ENCODE measurements around the gene SACM1L. TPM values are rescaled to one million over a fixed set of nuclear protein-coding genes. Genes with fewer than 3 reads are reported as not detected.

SACM1L gene
- total RNA-seq, 1 experiment from 2014 or later, result 25.2 TPM

- no peaks in the 10 kb centered on the region for H3K27me3 ChIP-seq (replicated peaks)
- peak; percentile 64 to 90 for DNase-seq (ENCODE audit: low read depth in 1 of 2, low spot score in 2 of 2)
- H3K36me3 ChIP-seq, result peaks cover 3% of the 10 kb centered on the region; the same call in 1 of the 2 replicates
- no peak overlapping the region for H3K4me3 ChIP-seq
- H3K27ac ChIP-seq, result peak overlapping the region; percentile 19; the same call in 1 of the 2 replicates
- H3K9me3 ChIP-seq (replicated peaks), result no peaks in the 10 kb centered on the region
- H3K4me1 ChIP-seq (replicated peaks), result peaks cover 22% of the 10 kb centered on the region
These were observed 32.4 kb upstream of the SACM1L start for GRCh38 chr3:45656575-45657363.

DNA sequence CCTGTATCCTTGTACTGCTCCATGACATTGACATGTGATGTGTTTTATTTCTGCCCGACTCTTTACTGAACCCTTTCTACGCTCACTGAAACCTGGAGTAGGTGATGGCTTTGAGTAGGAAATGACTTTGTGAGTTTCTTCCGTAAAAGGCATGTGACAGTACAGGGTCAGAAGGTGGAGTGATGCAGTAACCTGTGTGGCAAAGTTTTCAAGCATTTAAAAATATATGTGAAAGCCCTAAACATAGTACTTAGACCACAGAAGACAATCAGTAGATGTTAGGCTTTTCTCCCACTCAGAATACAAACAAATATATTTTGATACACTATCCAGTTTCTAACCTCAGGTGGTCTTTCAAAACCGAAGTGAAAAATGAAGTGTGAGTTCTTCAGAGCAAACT is 31.3 kb upstream of the SACM1L start:
- Histone ChIP-seq H3K4me1 (replicated peaks) (peaks cover 22% of the 10 kb centered on the region), H3K27me3 (replicated peaks) (no peaks in the 10 kb centered on the region), H3K36me3 (peaks cover 3% of the 10 kb centered on the region; the same call in 1 of the 2 replicates), H3K4me3 (no peak overlapping the region), H3K27ac (no peak overlapping the region), H3K9me3 (replicated peaks) (no peaks in the 10 kb centered on the region)
- no peak for DNase-seq (ENCODE audit: low read depth in 1 of 2, low spot score in 2 of 2)

DNA sequence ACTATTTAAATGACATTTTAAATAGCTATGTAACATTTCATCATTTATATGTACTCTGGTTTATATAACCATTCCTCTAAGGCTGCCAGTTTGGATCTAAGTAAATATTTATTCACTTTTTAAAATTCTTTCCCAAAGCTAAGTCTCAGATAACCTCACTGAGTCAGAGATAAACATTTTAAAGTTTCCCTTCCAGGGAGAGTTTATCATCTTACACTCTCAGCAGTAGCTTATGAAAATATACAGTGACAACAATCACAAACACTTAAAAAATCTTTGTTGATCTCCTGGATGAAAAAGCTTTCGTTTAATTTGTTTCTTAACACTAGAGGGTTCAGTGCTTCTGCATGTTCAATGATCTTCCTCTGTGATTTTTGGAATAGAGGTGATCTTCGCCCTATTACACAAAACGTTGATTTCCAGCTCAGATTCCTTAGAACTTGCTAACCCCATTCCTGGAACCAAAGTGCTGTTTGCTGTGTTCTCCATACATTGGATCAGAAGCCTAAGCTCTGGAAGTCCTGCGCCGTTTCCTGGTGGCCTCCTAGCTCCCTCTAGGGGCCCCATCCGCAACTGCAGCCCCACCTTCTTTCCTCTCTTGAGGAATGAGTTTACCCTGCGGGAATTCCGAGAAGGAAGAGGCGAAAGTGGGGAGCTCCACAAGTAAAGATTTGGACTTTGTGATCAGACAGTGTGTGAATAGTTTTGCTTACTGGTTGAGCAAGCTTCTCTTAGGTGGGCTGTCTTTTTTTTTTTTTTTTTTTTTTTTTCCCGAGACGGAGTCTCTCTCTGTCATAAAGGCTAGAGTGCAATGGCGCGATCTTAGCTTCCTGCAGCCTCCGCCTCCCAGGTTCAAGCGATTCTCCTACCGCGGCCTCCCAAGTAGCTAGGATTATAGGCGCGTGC is 29.3 kb upstream of the SACM1L start:
- no peak overlapping the region for H3K4me3 ChIP-seq
- peaks cover 22% of the 10 kb centered on the region for H3K4me1 ChIP-seq (replicated peaks)
- H3K36me3 ChIP-seq, result peaks cover 3% of the 10 kb centered on the region; the same call in 1 of the 2 replicates
- H3K27me3 ChIP-seq (replicated peaks), result no peaks in the 10 kb centered on the region
- peak; percentile 78 to 90 for DNase-seq (ENCODE audit: low read depth in 1 of 2, low spot score in 2 of 2)
- H3K9me3 ChIP-seq (replicated peaks), result no peaks in the 10 kb centered on the region
- H3K27ac ChIP-seq, result peak overlapping the region; percentile 35; the same call in 1 of the 2 replicates

DNA sequence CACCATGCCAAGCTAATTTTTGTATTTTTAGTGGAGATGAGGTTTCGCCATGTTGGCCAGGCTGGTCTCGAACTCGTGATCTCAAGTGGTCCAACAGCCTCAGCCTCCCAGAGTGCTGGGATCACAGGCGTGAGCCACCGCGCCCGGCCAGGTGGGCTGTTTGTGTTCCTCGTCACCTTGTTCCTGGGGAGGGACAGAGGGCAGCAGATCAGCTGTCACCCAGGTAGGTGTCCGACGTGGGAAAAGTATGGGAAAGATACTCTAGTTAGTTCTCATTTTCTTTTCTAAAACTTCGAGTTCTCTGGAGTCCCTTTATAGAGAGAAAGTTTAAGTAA is 28.7 kb upstream of the SACM1L start:
- Histone ChIP-seq H3K4me3 (no peak overlapping the region), H3K9me3 (replicated peaks) (no peaks in the 10 kb centered on the region), H3K27me3 (replicated peaks) (no peaks in the 10 kb centered on the region), H3K27ac (no peak overlapping the region), H3K36me3 (peaks cover 3% of the 10 kb centered on the region), H3K4me1 (replicated peaks) (peaks cover 22% of the 10 kb centered on the region)
- no peak for DNase-seq (ENCODE audit: low read depth in 1 of 2, low spot score in 2 of 2)

GRCh38 chr3:45664578-45664977 is 24.6 kb upstream of the SACM1L start:
- Histone ChIP-seq H3K4me3 (no peak overlapping the region), H3K36me3 (peaks cover 28% of the 10 kb centered on the region), H3K27me3 (replicated peaks) (no peaks in the 10 kb centered on the region), H3K27ac (no peak overlapping the region), H3K4me1 (replicated peaks) (peaks cover 40% of the 10 kb centered on the region), H3K9me3 (replicated peaks) (no peaks in the 10 kb centered on the region)
- no peak for DNase-seq (ENCODE audit: low read depth in 1 of 2, low spot score in 2 of 2)

- no peak for DNase-seq (ENCODE audit: low read depth in 1 of 2, low spot score in 2 of 2)
- H3K27me3 ChIP-seq (replicated peaks), result no peaks in the 10 kb centered on the region
- H3K4me1 ChIP-seq (replicated peaks), result peaks cover 36% of the 10 kb centered on the region
- peaks cover 34% of the 10 kb centered on the region for H3K36me3 ChIP-seq
- no peak overlapping the region for H3K4me3 ChIP-seq
- no peaks in the 10 kb centered on the region for H3K9me3 ChIP-seq (replicated peaks)
- H3K27ac ChIP-seq, result no peak overlapping the region
These were observed 24.1 kb upstream of the SACM1L start for GRCh38 chr3:45665101-45665572.

DNA sequence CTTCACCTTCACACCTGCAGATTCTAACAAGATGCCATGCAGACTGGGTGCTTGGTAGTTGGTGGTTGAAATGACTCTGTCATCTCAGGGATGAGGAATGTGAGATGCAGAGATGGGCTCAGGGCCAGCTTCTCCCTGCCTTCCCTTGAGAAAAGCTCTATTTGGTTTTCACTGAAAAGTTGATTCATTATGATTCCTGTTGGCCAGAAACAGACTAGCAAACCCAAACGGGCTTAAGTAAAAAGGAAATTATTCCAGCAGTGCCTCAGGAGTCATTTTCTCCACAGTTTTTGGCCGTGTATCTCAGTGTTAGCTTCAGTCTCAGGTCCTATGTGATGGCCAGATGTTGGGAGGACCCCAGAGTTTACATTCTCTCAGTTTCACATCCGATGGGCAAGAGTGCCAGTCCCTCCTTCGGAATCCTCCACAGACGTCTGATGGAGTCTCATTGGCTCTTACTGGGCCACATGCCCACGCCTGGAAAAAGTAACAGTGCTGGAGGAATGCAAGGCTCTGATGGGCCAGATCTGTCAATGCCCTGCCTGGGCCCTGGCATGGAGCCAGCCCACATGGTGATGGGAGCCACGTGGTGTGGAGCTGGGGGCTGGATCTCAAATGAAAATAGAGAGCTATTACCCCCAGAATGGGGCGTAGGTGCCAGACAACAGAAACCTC is 22.3 kb upstream of the SACM1L start:
- Histone ChIP-seq H3K4me3 (no peak overlapping the region), H3K27me3 (replicated peaks) (no peaks in the 10 kb centered on the region), H3K27ac (no peak overlapping the region), H3K4me1 (replicated peaks) (peaks cover 30% of the 10 kb centered on the region), H3K36me3 (peaks cover 51% of the 10 kb centered on the region), H3K9me3 (replicated peaks) (no peaks in the 10 kb centered on the region)
- no peak for DNase-seq (ENCODE audit: low read depth in 1 of 2, low spot score in 2 of 2)

- no peaks in the 10 kb centered on the region for H3K27me3 ChIP-seq (replicated peaks)
- no peak for DNase-seq (ENCODE audit: low read depth in 1 of 2, low spot score in 2 of 2)
- peaks cover 30% of the 10 kb centered on the region for H3K4me1 ChIP-seq (replicated peaks)
- H3K9me3 ChIP-seq (replicated peaks), result no peaks in the 10 kb centered on the region
- peak overlapping the region; percentile 27; the same call in 1 of the 2 replicates for H3K27ac ChIP-seq
- H3K4me3 ChIP-seq, result no peak overlapping the region
- peaks cover 58% of the 10 kb centered on the region for H3K36me3 ChIP-seq
These were observed 21.6 kb upstream of the SACM1L start for GRCh38 chr3:45667569-45667934.

GRCh38 chr3:45670436-45670835 is 18.8 kb upstream of the SACM1L start:
- Histone ChIP-seq H3K4me1 (replicated peaks) (peaks cover 30% of the 10 kb centered on the region), H3K9me3 (replicated peaks) (no peaks in the 10 kb centered on the region), H3K27ac (no peak overlapping the region), H3K4me3 (no peak overlapping the region), H3K27me3 (replicated peaks) (no peaks in the 10 kb centered on the region), H3K36me3 (peaks cover 70% of the 10 kb centered on the region)
- no peak for DNase-seq (ENCODE audit: low read depth in 1 of 2, low spot score in 2 of 2)

DNA sequence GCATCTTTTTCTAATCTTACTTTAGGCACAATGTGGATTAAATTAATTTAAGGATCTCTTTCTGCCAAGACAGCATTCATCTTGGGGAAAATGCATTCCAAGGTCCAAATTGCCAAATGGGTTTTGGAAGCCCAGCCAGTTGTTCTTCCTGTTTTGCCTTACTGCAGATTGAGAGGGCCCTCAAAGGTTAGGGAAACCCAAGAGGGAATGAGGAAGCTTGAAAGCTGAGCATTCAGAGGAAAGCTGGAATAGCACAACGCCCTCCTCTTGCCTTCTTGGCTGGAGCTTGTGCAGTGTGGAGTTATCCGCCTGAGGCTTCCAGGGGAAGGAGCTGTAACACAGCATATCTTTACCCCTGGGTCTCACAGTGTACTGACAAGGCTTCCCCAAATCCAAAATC is 18.2 kb upstream of the SACM1L start:
- no peak for DNase-seq (ENCODE audit: low read depth in 1 of 2, low spot score in 2 of 2)

GRCh38 chr3:45673273-45673672 is 15.9 kb upstream of the SACM1L start:
- H3K27me3 ChIP-seq (replicated peaks), result no peaks in the 10 kb centered on the region
- no peaks in the 10 kb centered on the region for H3K9me3 ChIP-seq (replicated peaks)
- H3K36me3 ChIP-seq, result peaks cover 64% of the 10 kb centered on the region
- no peak for DNase-seq (ENCODE audit: low read depth in 1 of 2, low spot score in 2 of 2)
- no peak overlapping the region for H3K27ac ChIP-seq
- H3K4me3 ChIP-seq, result no peak overlapping the region
- peaks cover 8% of the 10 kb centered on the region for H3K4me1 ChIP-seq (replicated peaks)

More for the DNA sequence above, 18.2 kb upstream of the SACM1L start:
- Histone ChIP-seq H3K9me3 (replicated peaks) (no peaks in the 10 kb centered on the region), H3K4me1 (replicated peaks) (peaks cover 30% of the 10 kb centered on the region), H3K4me3 (no peak overlapping the region), H3K27ac (no peak overlapping the region), H3K27me3 (replicated peaks) (no peaks in the 10 kb centered on the region), H3K36me3 (peaks cover 66% of the 10 kb centered on the region)

DNA sequence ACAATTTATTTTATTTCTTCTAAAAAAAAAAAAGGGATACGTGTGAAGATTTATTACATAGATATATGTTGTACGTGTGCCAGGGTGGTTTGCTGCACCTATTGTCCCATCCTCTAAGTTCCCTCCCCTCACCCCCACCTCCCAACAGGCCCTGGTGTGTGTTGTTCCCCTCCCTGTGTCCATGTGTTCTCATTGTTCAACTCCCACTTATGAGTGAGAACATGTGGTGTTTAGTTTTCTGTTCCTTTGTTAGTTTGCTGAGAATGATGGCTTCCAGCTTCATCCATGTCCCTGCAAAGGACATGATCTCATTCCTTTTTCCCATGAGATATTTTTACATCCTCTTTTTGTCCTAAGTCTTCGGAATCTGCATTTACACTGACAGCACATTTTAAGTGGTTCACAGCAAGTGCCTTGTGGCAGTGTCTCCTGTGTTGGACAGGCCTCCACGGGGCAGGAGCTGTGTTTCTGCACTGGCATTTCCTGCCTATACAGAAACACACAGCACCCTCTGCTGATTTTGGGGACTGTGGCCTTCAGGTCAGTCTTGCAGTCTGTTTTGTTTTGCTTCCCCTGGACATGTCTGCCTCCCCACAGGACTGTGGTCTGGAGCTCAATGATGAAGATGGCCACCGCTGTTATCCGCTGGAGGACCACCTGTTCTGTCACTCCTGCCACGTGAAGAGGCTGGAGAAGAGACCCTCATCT is 12.7 kb upstream of the SACM1L start:
- no peaks in the 10 kb centered on the region for H3K4me1 ChIP-seq (replicated peaks)
- no peak overlapping the region for H3K27ac ChIP-seq
- no peak overlapping the region for H3K4me3 ChIP-seq
- no peak for DNase-seq (ENCODE audit: low read depth in 1 of 2, low spot score in 2 of 2)
- H3K36me3 ChIP-seq, result peaks cover 46% of the 10 kb centered on the region
- no peaks in the 10 kb centered on the region for H3K9me3 ChIP-seq (replicated peaks)
- no peaks in the 10 kb centered on the region for H3K27me3 ChIP-seq (replicated peaks)

- H3K9me3 ChIP-seq (replicated peaks), result no peaks in the 10 kb centered on the region
- H3K4me1 ChIP-seq (replicated peaks), result no peaks in the 10 kb centered on the region
- H3K4me3 ChIP-seq, result no peak overlapping the region
- DNase-seq (ENCODE audit: low read depth in 1 of 2, low spot score in 2 of 2), result no peak
- H3K27me3 ChIP-seq (replicated peaks), result no peaks in the 10 kb centered on the region
- no peak overlapping the region for H3K27ac ChIP-seq
- peaks cover 40% of the 10 kb centered on the region for H3K36me3 ChIP-seq
These were observed 12.2 kb upstream of the SACM1L start for GRCh38 chr3:45677033-45677446.
